WI38 (cell line): ENCODE data around the gene HIPK1.

Experiments
- H3K4me3 ChIP-seq: 2 replicates; pipeline ENCODE4 v1.5.1; 2011; ENCODE audit warnings: low read depth, mild to moderate bottlenecking, control low read depth, low read length
- TF ChIP-seq, protein P1 (sequence below): IDR thresholded peaks from 2 replicates; pipeline ENCODE4 v1.5.1; 2012; ENCODE audit warnings: low read depth, mild to moderate bottlenecking, control low read depth, low read length

The HIPK1 gene

DNA sequence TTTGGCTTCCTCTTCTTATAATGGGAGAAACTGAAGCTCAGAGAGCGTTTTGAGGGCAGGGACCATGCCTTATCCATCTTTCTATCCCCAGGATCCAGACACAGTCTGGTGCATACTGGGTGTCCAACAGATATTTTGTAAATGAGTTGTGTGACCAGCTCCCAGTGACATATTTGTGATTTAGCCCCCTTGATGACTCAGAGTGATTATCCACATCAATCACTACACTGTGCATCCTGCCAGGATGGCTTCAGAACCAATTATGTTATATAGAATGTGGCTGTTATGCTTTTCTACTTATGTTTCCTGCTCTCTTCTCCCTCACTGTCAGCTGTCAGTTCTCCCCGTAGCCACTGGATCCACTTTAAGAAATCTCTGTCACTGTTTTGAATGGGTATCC is 61.4 kb downstream of the HIPK1 start:
- TF ChIP-seq, protein P1, sequence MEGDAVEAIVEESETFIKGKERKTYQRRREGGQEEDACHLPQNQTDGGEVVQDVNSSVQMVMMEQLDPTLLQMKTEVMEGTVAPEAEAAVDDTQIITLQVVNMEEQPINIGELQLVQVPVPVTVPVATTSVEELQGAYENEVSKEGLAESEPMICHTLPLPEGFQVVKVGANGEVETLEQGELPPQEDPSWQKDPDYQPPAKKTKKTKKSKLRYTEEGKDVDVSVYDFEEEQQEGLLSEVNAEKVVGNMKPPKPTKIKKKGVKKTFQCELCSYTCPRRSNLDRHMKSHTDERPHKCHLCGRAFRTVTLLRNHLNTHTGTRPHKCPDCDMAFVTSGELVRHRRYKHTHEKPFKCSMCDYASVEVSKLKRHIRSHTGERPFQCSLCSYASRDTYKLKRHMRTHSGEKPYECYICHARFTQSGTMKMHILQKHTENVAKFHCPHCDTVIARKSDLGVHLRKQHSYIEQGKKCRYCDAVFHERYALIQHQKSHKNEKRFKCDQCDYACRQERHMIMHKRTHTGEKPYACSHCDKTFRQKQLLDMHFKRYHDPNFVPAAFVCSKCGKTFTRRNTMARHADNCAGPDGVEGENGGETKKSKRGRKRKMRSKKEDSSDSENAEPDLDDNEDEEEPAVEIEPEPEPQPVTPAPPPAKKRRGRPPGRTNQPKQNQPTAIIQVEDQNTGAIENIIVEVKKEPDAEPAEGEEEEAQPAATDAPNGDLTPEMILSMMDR = no peak
- no peak overlapping the region for H3K4me3 ChIP-seq

DNA sequence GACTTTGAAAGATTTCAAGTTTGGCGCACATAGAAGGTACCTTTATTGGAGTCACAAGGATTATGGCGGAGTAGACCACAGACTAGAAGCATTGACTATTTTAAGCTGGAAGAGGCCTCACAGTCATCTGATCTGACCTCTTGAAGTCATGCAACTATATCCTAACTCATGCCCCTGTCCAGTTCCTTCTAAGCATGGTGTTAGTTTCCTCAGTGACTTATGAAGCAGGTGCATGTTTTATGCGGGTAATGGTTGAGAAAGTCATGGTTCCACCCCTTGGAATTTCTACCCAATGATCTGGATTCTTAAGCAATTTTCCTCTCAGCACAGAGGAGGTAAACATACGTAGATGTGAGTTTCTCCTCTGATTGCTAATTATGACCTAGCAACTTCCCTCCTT is 61.8 kb downstream of the HIPK1 start:
- TF ChIP-seq, protein P1 = no peak
- no peak overlapping the region for H3K4me3 ChIP-seq

- TF ChIP-seq, protein P1 = no peak
- H3K4me3 ChIP-seq = no peak overlapping the region
These were observed 62.4 kb downstream of the HIPK1 start for GRCh38 chr1:113991467-113991997.

DNA sequence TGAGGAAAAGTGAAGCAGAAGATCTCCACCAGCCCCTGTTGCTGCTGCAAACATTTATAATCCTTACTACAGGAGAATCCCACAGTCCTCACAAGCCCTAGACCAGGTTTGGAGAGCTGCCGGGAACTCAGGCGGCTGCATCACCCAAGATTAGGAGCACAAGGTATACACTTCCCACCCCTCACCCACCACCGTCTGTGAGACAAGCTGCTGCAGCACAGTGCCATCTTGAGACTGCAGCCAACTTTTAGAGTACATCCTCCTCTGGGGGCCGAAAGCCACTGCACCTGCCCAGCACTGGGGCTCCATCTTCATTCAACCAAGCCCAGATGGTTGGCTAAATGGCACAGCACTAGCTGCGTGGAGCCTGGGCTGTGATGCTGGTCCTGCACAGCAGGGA is 63.9 kb downstream of the HIPK1 start:
- TF ChIP-seq, protein P1 = no peak

GRCh38 chr1:113993766-113994165 is 64.6 kb downstream of the HIPK1 start:
- no peak overlapping the region for H3K4me3 ChIP-seq
- TF ChIP-seq, protein P1 = no peak

More for the DNA sequence above, 63.9 kb downstream of the HIPK1 start:
- H3K4me3 ChIP-seq = no peak overlapping the region

- TF ChIP-seq, protein P1 = no peak
- no peak overlapping the region for H3K4me3 ChIP-seq
These were observed 66.3 kb downstream of the HIPK1 start for GRCh38 chr1:113995382-113995781.

DNA sequence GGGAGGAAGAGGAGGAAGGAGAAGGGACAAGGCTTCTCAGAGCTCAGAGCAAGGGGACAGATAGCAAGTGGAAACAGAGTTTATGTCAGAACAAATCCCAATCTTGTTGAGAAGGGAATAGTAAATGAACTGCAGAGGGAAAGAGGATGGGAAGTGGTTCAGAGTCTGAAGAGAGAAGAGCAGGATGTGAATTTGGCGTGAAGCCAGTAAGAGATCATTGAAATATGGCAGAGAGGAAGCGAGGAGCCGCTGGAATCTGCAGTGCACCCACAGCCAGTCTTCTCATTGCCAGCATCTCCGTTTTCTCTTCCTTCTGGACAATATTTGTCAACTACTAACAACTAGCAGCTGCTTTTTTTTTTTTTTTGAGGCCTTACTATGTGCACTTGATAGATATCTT is 69.2 kb downstream of the HIPK1 start:
- H3K4me3 ChIP-seq = no peak overlapping the region
- TF ChIP-seq, protein P1 = no peak
